Fibroblast of pulmonary artery (primary cell): ENCODE measurements around the gene ODF4.

Experiments
- DNase-seq: peaks from one replicate; pipeline ENCODE4 v3.0.0-alpha.2; 2010; ENCODE audit warnings: low read depth
- H3K4me3 ChIP-seq: replicated peaks from 2 replicates; pipeline ENCODE4 v1.5.1; 2011; ENCODE audit warnings: low read depth, mild to moderate bottlenecking, control low read depth, low read length, moderate library complexity
- CTCF ChIP-seq: IDR thresholded peaks from 2 replicates; pipeline ENCODE4 v1.5.1; 2011; ENCODE audit warnings: mild to moderate bottlenecking, control low read depth, low read length, inconsistent platforms; ENCODE audit errors: missing control alignments

The ODF4 gene

GRCh38 chr17:8326511-8327302, 12.9 kb upstream of the ODF4 start:
- peak overlapping the region; percentile 58 for H3K4me3 ChIP-seq
- peak; percentile 30 for DNase-seq
- TF ChIP-seq CTCF, result no peak

GRCh38 chr17:8327303-8327649, 12.4 kb upstream of the ODF4 start:
- TF ChIP-seq CTCF, result no peak
- H3K4me3 ChIP-seq, result peak overlapping the region; percentile 58
- no peak for DNase-seq

GRCh38 chr17:8332128-8332527, 7.5 kb upstream of the ODF4 start:
- no peak overlapping the region for H3K4me3 ChIP-seq
- TF ChIP-seq CTCF, result no peak
- no peak for DNase-seq

GRCh38 chr17:8332688-8333087, 7.0 kb upstream of the ODF4 start:
- no peak overlapping the region for H3K4me3 ChIP-seq
- TF ChIP-seq CTCF, result no peak
- no peak for DNase-seq

- H3K4me3 ChIP-seq, result no peak overlapping the region
- no peak for TF ChIP-seq CTCF
- no peak for DNase-seq
Measured at GRCh38 chr17:8333281-8333680, 6.4 kb upstream of the ODF4 start.

GRCh38 chr17:8337802-8338752, 1.6 kb upstream of the ODF4 start:
- no peak overlapping the region for H3K4me3 ChIP-seq
- TF ChIP-seq CTCF, result no peak
- no peak for DNase-seq
